C4-2B (cell line): ENCODE measurements around the gene GMNN.
"Not testable (repeated sequence)": the region's sequence is repeated elsewhere in the genome, so short reads cannot be mapped to it uniquely, and the experiment has no call there.

Source experiments
- H3K27ac ChIP-seq: fragments of 450-650 bp; 2 replicates; pipeline ENCODE4 v1.5.1; 2017
- CTCF ChIP-seq: fragments of 450-650 bp; conservative IDR thresholded peaks from 2 replicates; pipeline ENCODE4 v1.5.1; 2017; ENCODE audit warnings: mild to moderate bottlenecking
- ZFX ChIP-seq: fragments of 450-650 bp; IDR thresholded peaks from 2 replicates; pipeline ENCODE4 v1.6.1; 2017

The GMNN gene

GRCh38 chr6:24755279-24755678, 19.5 kb upstream of the GMNN start:
- TF ChIP-seq ZFX (no peak), CTCF (no peak)
- H3K27ac ChIP-seq, result no peak overlapping the region

GRCh38 chr6:24757611-24758010, 17.1 kb upstream of the GMNN start:
- H3K27ac ChIP-seq, result no peak overlapping the region
- TF ChIP-seq CTCF, result no peak

GRCh38 chr6:24759718-24760117, 15.0 kb upstream of the GMNN start:
- H3K27ac ChIP-seq, result no peak overlapping the region
- TF ChIP-seq CTCF, result no peak
- TF ChIP-seq ZFX, result no peak

GRCh38 chr6:24760210-24760609, 14.5 kb upstream of the GMNN start:
- no peak for TF ChIP-seq ZFX
- no peak for TF ChIP-seq CTCF
- H3K27ac ChIP-seq, result no peak overlapping the region

- no peak overlapping the region for H3K27ac ChIP-seq
- no peak for TF ChIP-seq ZFX
Observed at GRCh38 chr6:24761193-24761835, 13.4 kb upstream of the GMNN start.

- H3K27ac ChIP-seq, result no peak overlapping the region
- TF ChIP-seq CTCF (no peak), ZFX (no peak)
Observed at GRCh38 chr6:24761851-24762250, 12.9 kb upstream of the GMNN start.

- TF ChIP-seq CTCF (no peak), ZFX (no peak)
- no peak overlapping the region for H3K27ac ChIP-seq
Observed at GRCh38 chr6:24763578-24763977, 11.2 kb upstream of the GMNN start.

- not testable (repeated sequence) for H3K27ac ChIP-seq
Observed at GRCh38 chr6:24764833-24765828, 9.6 kb upstream of the GMNN start.

- H3K27ac ChIP-seq, result not testable (repeated sequence)
Observed at GRCh38 chr6:24765968-24766367, 8.8 kb upstream of the GMNN start.
